HK-2 (cell line): ENCODE measurements around the gene ENPP4.
"Not testable (repeated sequence)": the region's sequence is repeated elsewhere in the genome, so short reads cannot be mapped to it uniquely, and the experiment has no call there.

Experiments
- DNase-seq: peaks from one replicate; pipeline ENCODE4 v3.0.0-alpha.2; 2018; ENCODE audit not compliant: unreplicated experiment

Gene ENPP4

DNA sequence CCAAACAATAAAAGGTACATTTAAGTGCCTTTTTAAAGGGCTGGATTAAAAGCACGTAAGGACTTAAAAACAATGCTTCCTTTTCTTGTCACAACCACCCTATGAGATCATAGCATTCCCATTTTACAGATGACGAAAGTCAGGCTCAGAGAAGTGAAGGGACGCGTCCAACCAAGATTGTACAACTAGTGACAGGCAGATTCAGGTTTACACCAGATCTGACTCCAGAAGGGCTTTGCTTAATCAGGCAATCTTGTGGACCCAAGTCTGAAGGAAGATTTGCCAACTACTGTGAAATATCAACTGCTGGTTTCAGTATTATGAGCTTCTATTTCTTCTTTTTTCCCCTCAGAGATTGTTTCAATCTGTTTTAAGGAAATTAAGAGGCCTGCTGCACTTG is 877 bp downstream of the ENPP4 start:
- no peak for DNase-seq

DNA sequence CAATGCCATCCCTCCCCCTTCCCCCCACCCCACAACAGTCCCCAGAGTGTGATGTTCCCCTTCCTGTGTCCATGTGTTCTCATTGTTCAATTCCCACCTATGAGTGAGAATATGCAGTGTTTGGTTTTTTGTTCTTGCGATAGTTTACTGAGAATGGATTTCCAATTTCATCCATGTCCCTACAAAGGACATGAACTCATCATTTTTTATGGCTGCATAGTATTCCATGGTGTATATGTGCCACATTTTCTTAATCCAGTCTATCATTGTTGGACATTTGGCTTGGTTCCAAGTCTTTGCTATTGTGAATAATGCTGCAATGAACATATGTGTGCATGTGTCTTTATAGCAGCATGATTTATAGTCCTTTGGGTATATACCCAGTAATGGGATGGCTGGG is 1.5 kb downstream of the ENPP4 start:
- not testable (repeated sequence) for DNase-seq

DNA sequence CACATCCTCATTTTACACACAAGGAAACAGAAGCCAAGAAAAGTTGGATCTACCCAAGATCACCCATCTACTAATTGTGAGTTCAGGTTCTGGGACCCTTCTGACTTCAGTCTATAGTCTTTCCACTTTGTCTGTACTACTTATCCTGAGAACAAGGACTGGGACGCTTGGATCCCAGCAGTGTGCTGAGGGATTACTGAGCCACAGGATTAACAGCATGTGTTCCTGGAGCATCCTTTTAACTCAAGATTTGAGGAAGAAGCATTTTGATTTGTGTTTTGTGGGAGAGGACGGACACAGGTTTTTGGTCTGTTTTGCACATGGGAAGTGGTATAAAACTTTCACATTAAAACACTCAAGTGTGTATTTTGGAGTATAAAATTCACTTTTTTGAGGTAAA is 4.4 kb downstream of the ENPP4 start:
- no peak for DNase-seq

DNA sequence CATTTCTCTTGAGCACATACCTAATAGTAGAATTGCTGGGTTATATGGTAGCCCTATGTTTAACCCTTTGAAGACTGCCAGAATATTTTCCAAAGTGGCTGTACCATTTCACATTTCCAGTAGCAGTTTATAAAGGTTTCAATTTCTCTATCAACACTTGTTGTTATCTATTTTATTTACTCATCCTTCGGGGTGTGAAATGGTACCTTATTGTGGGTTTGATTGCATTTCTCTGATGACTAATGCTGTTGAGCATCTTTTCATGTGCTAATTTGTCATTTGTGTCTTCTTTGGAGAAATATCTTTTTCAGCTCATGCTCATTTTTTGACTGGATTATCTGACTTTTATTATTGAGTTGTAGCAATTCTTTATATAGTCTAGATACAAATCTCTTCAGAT is 5.4 kb downstream of the ENPP4 start:
- DNase-seq, result no peak

DNA sequence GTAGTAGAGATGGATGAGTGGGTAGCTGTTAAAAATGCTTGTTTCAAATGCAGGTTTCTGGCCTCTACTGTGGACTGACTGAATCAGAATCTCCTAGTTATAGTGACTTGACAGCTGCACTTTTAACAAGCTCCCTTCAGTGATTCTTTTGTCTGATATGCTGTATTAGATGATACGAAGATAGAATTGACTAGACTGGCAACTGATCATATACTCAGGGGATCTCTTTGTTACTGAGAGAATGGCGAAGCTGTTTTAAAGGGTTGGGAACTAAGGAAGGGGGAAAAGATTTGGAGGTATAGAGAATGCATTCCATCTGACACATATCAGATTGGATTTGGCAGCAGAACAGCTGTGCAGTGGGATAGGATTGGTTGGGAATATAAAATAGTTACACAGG is 7.0 kb downstream of the ENPP4 start:
- DNase-seq, result no peak

DNA sequence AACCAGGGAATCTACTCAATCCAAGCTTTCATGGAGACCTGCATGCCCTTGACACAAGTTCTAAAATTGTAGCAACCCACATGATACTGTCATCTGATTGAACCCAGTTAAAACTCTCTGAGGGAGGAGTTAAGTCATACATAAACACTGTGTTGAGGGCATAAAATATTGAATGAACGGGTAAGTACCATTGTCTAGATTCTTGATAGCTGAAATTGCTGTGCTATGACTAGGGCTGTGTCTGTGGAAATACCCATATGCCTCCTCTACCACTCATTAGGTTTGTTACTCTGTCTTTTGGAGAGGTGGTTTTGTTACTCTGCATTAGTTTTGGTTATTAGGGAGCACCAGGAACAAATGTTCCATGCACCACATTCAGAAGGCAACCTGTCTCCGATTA is 7.6 kb downstream of the ENPP4 start:
- no peak for DNase-seq

DNA sequence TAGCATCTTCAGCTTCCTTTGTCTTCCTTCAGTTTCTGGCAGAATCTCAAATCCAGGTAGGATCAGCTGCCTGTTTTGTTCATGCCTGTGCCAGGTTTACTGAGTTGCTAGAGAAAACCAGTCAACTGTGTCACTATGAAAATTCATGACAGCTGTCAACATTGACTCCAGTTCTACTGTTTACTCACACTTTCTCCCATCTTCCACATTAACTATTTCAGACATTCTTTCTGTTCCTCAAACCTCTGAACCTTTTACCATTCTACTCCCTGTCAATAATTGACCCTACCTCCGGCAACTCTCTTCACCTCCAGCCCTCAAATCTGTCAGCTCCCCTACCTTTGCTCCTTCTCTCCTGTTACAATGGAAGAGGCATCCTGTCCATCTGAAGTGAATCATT is 8.5 kb downstream of the ENPP4 start:
- no peak for DNase-seq

DNA sequence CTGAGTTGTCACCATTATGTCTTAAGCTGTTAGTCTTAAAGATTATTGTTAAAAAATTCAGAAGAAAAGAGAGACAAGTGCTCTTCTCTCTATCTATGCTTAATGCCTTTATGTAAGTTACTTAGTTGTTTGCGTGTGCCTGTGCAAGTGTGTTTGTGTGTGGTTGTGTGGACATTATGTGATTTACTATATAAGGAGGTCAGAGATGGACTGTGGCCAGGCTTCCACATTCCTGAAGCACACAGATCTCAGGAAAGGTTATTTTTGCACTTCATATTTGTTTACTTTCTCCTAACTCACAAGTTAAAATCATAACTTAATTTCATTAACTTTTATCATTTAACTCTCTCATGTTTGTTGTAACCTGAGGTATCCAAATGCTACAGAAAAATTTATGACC is 14.5 kb downstream of the ENPP4 start:
- no peak for DNase-seq

DNA sequence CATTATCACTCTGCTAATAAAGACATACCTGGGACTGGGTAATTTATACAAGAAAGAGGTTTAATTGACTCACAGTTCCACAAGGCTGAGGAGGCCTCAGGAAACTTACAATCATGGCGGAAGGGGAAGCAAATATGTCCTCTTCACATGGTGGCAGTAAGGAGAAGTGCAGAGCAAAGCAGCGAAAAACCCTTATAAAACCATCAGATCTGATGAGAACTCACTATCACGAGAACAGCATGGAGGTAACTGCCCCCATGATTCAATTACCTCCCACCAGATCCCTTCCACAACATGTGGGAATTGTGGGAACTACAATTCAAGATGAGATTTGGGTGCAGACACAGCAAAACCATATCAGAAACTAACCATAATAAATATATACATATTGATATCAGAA is 19.3 kb downstream of the ENPP4 start:
- DNase-seq, result not testable (repeated sequence)

DNA sequence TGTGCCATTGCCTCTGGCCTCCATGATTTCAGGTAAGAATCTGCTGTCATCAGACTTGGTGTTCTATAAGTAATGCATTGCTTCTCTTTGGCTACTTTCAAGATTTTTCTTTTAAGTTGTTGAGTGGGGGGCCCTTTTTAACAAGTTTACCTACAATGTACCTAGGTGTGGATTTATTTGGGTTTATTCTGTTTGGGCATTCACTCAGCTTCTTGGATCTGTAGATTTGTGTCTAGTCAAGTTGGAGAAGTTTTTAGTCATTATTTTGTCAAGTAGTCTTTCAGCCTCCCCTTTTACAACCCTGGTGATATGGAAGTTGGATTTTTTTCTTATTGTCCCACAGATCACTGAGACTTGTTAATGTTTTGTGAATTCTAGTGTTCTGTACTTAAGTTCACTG is 26.9 kb downstream of the ENPP4 start:
- no peak for DNase-seq

DNA sequence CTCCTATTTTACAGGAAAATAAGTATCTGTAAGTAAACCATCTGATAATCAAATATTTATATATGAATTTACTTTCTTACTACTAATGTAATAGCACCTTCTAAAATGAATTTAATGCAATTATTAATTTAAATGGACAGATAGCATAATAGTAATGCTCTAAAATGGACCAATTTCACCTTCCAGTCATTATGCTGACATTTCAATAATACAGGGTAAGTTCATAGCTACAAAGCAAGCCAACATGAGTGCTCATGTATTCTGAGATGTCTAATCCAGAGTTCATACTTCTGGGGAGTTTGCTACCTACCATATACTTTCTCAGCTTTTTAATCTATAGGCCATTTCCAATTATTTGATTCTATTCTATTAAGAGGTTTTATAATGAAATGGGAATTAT is 29.4 kb downstream of the ENPP4 start:
- DNase-seq, result no peak

DNA sequence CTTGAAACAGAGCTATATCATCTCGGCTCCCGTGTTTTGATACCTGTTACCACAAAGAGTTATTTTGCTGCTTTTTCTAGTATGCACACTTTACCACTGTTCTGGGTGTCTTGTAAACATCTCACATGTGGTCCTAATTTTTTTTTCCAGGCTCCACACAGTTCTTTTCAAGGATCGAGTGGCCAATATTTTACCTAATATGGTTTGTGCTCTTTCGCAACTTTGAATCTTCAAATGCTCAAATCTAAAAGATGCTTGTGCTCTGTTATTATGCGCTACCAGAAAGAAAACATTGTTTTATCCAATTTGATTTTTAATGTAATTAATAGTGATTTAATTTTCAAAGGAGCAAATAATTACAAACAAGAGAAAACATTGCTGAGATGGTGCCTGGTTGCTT is 30.3 kb downstream of the ENPP4 start:
- no peak for DNase-seq

DNA sequence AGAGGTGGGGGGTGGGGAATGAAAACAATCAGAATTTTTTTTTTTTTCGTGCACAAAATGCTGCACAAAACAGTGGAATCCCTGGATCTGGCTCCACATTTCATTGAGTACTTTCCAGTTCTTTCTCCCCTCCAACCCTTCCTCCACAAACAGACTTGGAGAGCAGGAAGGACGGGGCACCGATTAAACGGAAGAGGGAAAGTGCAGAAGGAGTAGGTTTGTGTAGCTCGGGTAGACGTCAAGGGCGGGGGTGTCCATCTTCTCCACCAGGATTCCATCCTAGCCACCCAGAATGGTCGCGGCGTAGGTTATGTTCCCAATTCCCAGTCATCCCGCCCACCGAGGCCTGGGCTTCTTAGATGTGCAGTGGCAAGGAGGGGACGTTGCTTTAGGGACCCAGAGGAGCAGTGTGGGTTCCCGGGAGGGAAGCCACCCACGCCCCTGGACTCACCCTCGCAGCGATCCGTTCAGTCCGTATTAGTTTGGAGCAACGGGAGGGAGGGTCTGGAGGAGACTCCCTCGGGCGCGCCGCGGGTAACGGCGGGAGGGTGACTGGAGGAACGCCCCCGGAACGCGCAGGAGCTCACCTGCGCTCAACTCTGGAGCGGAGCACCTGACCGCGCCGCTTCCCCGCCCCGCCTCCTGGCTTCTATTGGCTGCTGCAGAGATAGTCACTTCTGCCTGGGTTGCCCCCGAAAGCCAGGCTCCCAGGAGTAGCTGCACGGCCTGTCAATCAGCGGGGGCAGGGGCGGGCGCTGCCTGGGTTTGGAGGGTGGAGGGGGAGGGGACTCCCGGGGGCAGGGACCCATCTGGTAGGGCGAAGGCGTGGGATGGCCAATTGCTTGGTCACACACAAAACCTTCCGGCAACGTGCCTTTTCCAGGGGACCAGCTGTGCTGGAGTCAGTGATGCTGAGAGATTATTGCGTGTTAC is 40.8 kb downstream of the ENPP4 start, which contains the start of gene ENPP5:
TSS of gene ENPP5 (minus strand) at position 624 of the 933 bp plus-strand sequence. CDS start 2,718 bp downstream, outside the sequence.
- DNase-seq, result peak; percentile 69

DNA sequence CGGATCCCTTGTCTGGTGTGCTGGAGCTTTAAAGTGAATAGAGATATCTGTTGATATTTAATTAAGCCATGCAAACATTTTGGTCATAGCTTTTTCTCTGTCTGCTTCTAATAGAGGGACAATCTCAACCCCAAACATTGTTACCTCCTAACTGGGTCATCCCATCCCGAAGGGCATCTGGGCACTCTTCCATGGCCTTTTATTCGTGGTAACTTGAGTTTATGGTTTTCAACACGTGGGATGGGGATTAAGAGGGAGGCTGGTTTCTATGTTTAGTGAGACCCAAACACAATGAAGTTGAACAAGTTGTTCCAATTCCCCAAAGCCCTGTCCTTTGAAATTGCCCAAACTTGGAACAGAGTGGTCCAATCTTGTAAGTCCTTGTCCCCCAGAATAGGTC is 42.4 kb downstream of the ENPP4 start:
- no peak for DNase-seq

DNA sequence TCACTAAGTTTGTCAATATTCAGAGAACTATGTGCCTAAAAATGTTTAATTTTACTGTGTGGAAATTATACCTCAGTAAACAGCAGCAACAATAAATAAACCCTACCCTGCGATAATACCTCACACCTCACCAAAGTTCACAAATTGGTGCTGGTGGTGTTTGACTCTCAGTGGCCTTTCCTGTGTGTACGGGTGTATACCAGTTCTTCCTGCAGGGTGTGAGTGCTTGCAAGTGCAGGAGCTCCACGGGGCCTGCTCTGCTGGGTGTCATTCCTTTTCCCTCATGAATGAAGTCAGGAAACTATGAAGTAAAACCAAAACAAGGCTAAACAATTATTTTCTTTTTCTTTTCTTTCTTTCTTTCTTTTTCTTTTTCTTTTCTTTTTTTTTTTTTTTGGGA is 45.1 kb downstream of the ENPP4 start:
- DNase-seq, result no peak

DNA sequence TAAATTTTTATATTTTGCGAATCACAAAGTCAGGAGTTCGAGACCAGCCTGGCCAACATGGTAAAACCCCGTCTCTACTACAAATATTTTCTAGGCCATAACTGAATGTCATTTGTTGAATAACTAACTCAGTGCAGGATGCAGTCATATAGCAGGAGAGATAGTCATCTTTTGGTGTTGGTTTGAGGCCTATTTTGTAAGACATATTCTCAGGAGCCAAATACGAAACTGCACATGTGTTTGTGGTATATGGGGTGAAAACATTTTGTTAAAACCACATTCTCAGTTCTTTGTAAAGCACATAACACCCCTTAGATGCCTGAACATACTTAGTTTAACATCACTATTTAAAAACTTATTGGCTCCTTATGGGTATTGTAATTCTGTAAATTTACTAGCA is 45.7 kb downstream of the ENPP4 start:
- no peak for DNase-seq

DNA sequence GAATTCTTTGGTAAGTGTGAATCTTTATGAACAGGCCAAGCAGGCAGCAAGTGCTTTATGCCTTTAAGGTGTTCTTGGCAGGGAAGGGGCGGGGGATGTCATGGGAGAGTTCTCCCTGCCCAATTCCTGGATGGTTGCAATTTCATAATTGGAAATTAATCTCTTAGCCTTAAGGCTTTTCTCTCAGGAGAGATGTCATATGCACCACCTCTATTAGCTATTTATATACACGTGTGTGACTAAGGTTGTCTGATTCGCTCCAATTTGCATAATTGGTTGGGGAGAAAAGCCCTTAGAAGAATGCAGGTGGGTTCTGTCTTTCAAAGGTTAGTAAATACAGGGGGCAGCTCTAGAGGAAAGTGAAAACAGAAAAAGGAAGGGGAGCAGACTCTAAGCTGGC is 46.2 kb downstream of the ENPP4 start:
- no peak for DNase-seq

DNA sequence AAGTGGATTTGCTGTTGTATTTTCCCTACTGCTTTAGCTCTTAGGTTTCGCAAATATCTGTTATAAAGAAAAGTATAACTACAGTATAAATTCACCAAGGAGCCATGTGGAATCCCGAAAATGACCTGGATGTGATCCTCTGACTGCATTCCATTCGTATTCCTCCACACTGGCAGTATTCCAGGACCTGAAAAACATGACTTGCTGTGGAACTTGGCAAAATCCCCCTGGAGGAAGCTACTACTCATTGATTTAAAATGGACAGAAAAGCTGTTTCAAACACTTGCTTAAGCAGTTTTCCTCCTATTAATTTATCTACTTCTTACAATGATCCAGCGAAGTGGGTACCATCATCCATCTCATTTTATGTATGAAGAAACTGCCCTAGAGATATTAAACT is 54.3 kb downstream of the ENPP4 start:
- peak; percentile 16 for DNase-seq

DNA sequence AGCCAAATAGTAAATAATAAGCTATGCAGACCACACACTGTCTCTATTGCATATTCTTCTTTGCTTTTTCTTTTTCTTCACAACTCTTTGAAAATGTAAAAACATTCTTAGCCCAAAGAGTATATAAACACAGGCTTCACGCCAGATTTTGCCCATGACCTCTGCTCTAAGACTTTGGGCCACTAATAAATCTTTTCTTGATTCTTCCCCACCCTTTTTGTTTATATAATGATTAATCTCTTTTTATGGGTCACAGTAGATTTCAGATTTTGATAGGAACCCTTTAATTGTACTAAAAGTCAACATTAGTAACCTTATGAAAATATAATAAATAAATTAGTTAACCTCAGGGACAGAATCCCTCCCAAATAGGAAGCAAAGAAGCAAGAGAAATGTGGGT is 56.8 kb downstream of the ENPP4 start:
- DNase-seq, result no peak

DNA sequence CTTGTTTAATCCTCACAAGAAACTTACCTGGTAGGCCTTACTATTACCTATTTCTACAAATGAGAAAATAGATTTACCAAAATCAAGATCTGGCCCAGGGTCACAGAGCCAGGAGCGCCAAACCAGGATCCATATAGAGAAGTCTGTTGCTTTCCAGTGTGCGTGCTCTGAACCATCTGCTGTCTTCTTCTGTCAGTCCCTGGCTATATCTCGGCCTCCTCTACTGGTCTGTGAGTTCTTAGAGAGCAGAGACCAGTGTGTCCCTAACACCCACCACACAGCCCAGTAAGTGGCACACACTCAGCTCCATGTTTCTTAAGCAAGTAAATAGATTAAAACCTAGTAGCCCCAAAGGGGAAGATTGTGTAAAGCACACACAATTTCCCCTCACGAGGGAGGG is 59.9 kb downstream of the ENPP4 start:
- no peak for DNase-seq

DNA sequence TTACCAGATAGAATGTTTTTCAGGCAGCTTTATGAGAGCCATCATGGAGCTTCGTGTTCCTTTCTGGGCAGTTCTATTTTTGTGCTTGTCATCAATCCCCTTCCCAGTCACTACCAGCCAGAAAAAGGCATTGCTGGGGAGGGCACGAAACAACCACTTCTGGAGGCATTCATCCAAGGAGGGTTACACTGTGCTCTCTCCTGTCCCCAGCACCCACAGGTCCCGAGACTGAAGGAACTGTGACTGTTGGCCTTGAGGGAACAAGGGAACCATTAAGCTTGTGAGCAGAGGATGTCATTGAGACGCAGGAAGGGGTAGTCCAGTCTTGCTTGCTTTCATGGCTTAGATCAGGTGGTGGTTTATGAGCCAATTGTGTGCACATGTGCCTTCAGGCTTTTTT is 61.1 kb downstream of the ENPP4 start:
- no peak for DNase-seq

DNA sequence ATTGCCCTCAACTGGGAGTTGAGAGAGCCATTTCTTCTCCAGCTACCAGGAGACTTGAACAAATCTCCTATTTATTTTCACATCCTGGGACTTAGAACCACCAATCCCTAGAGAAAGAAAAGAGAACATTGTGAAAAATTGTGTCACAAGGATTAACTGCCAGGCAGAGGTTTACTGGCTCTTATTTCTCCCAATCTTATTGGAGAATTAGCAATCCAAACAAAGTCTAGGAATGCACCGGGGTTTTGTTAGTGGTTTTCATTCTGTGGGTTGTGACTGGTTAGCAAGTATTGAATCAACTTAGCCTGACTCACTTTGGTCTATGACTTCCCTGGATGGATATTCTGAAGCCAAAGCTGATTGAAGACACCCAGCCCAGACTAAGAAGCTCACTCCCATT is 62.2 kb downstream of the ENPP4 start:
- peak; percentile 10 for DNase-seq
